ENCODE results near the gene CFDP1. TPM values are rescaled to one million over a fixed set of nuclear protein-coding genes. Genes with fewer than 3 reads are reported as not detected.

Gene CFDP1
- total and polyA plus RNA-seq, 2 donors (not counting 3 experiments of a cell fraction or from before 2014, with no cell fraction given) = 17.8 to 53.8 TPM

DNA sequence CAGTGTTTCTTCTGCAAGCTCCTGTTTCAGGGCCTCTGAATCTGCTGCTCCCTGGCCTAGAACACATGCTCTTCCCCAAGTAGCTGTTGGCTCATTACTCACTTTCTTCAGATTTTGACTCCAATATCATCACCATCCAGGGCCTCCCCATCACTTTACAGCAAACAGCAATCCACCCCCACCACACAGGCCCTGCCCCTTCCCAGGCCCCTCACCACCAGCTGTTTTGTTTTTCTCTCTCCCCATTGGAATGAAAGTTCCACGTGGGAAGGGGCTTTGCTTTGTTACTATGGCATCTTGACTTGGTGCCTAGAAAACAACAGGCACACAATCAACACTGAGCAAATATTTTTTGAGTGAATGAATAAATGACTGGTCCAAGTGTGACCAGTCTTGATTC lies 27.1 kb upstream of the CFDP1 start:
- intact Hi-C loops (cut with micrococcal nuclease) (loop anchor here (5.0 kb wide), 2 partner anchors 187 to 208 kb away; partner anchors contain the start of genes BCAR1, KARS1 and TERF2IP), dilution Hi-C loops (cut with MboI; ENCODE audit: extremely low pct_ligation_motif_present, low sequenced_read_pairs) (no loop called here)
- H3K27me3 ChIP-seq (ENCODE audit: control insufficient read depth in 2 of 2, insufficient read depth in 2 of 2, low read length in 2 of 2) = no peaks in the 10 kb centered on the region
- no peak for TF ChIP-seq POLR2A (IDR thresholded peaks at IDR 0.05; ENCODE audit: low read depth, low read length)
- no peak for TF ChIP-seq FOS (IDR thresholded peaks at IDR 0.05; ENCODE audit: borderline replicate concordance, insufficient read depth, low read length)
- no peak for TF ChIP-seq EZH2 (IDR thresholded peaks at IDR 0.05; ENCODE audit: borderline replicate concordance, low read depth, low read length, severe bottlenecking)
- TF ChIP-seq, protein P1, sequence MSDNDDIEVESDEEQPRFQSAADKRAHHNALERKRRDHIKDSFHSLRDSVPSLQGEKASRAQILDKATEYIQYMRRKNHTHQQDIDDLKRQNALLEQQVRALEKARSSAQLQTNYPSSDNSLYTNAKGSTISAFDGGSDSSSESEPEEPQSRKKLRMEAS (IDR thresholded peaks at IDR 0.05; ENCODE audit: insufficient read depth, insufficient read length) = no peak
- no peaks in the 10 kb centered on the region for H4K20me1 ChIP-seq (replicated peaks; ENCODE audit: control insufficient read depth, extremely low read depth, insufficient read depth, low read length)
- BruUV-seq (replicated peaks) = no TSS peak
- no peak for DNase-seq (ENCODE audit: low read depth, low spot score)
- H3K9me1 ChIP-seq (replicated peaks; ENCODE audit: control insufficient read depth, extremely low read depth, insufficient read depth, low read length) = no peaks in the 10 kb centered on the region
- H3K9me3 ChIP-seq (replicated peaks; ENCODE audit: control insufficient read depth, insufficient read depth, low read length) = no peaks in the 10 kb centered on the region
- FAIRE-seq = no peak
- CTCF ChIA-PET = interaction anchor here (0.5 to 1.0 kb wide), 2 partner anchors 28 to 261 kb away, joined by 3 to 5 read pairs; no protein-coding TSS in a partner anchor
- H3K79me2 ChIP-seq (ENCODE audit: control insufficient read depth, insufficient read depth, low read length) = peaks cover 78% of the 10 kb centered on the region
- H3K4me3 ChIP-seq (replicated peaks in 1 of 3; ENCODE audit: insufficient read depth in 1 of 3, low read depth in 1 of 3, low read length in 3 of 3) = no peak overlapping the region
- POLR2A ChIA-PET = no interaction called here
- H2AFZ ChIP-seq (ENCODE audit: low read depth, low read length) = no peak overlapping the region
- H3K4me2 ChIP-seq (ENCODE audit: insufficient read depth, low read length) = no peak overlapping the region
- no peak overlapping the region for H3K27ac ChIP-seq (ENCODE audit: insufficient read depth, low read depth, low read length)
- peaks cover 10% of the 10 kb centered on the region for H3K4me1 ChIP-seq (ENCODE audit: control insufficient read depth, extremely low read depth, insufficient read depth, low read length)
- no peak overlapping the region for H3K9ac ChIP-seq (replicated peaks; ENCODE audit: extremely low read depth, insufficient read depth, low read length)
- H3K36me3 ChIP-seq (ENCODE audit: control insufficient read depth in 2 of 2, extremely low read depth in 1 of 2, insufficient read depth in 2 of 2, low read length in 2 of 2) = no peaks in the 10 kb centered on the region

DNA sequence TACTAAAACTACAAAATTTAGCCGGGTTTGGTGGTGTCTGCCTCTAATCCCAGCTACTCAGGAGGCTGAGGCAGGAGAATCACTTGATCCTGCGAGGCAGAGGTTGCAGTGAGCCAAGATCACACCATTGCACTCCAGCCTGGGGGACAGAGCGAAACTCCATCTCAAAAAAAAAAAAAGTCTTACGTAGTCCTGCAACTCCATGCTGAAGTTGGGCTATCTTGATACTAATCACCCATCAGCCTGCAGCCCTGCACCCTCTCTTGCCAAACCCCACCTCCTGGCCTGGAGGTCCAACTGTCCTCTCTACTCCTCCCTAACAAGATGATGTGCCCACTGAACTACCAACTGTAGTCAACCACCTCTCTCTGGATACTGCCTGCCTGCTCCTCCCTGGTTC lies 26.4 kb upstream of the CFDP1 start:
- Histone ChIP-seq H3K9me3 (replicated peaks; ENCODE audit: control insufficient read depth, insufficient read depth, low read length) (no peaks in the 10 kb centered on the region), H3K9me1 (replicated peaks; ENCODE audit: control insufficient read depth, extremely low read depth, insufficient read depth, low read length) (no peaks in the 10 kb centered on the region), H4K20me1 (replicated peaks; ENCODE audit: control insufficient read depth, extremely low read depth, insufficient read depth, low read length) (no peaks in the 10 kb centered on the region), H3K27me3 (ENCODE audit: control insufficient read depth in 2 of 2, insufficient read depth in 2 of 2, low read length in 2 of 2) (no peaks in the 10 kb centered on the region), H3K4me1 (ENCODE audit: control insufficient read depth, extremely low read depth, insufficient read depth, low read length) (peaks cover 10% of the 10 kb centered on the region), H3K4me2 (ENCODE audit: insufficient read depth, low read length) (no peak overlapping the region), H3K79me2 (ENCODE audit: control insufficient read depth, insufficient read depth, low read length) (peaks cover 82% of the 10 kb centered on the region), H3K27ac (ENCODE audit: insufficient read depth, low read depth, low read length) (no peak overlapping the region), H3K4me3 (replicated peaks in 1 of 3; ENCODE audit: insufficient read depth in 1 of 3, low read depth in 1 of 3, low read length in 3 of 3) (no peak overlapping the region), H3K36me3 (ENCODE audit: control insufficient read depth in 2 of 2, extremely low read depth in 1 of 2, insufficient read depth in 2 of 2, low read length in 2 of 2) (no peaks in the 10 kb centered on the region), H2AFZ (ENCODE audit: low read depth, low read length) (no peak overlapping the region), H3K9ac (replicated peaks; ENCODE audit: extremely low read depth, insufficient read depth, low read length) (no peak overlapping the region)
- BruUV-seq (replicated peaks) = no TSS peak
- TF ChIP-seq EZH2 (IDR thresholded peaks at IDR 0.05; ENCODE audit: borderline replicate concordance, low read depth, low read length, severe bottlenecking) (no peak), MYC (IDR thresholded peaks at IDR 0.05; ENCODE audit: low read depth, low read length) (no peak), FOS (IDR thresholded peaks at IDR 0.05; ENCODE audit: borderline replicate concordance, insufficient read depth, low read length) (no peak), GATA2 (IDR thresholded peaks at IDR 0.05; ENCODE audit: insufficient read depth, insufficient read length, low read depth, low read length) (no peak), POLR2A (IDR thresholded peaks at IDR 0.05; ENCODE audit: low read depth, low read length) (no peak), JUN (IDR thresholded peaks at IDR 0.05; ENCODE audit: borderline replicate concordance, insufficient read depth, insufficient read length, low read depth) (no peak), POLR2AphosphoS5 (IDR thresholded peaks at IDR 0.05; ENCODE audit: insufficient read depth, low read depth, low read length) (no peak)
- TF ChIP-seq, protein P1 (IDR thresholded peaks at IDR 0.05; ENCODE audit: insufficient read depth, insufficient read length) = no peak
- TF ChIP-seq, protein P2, sequence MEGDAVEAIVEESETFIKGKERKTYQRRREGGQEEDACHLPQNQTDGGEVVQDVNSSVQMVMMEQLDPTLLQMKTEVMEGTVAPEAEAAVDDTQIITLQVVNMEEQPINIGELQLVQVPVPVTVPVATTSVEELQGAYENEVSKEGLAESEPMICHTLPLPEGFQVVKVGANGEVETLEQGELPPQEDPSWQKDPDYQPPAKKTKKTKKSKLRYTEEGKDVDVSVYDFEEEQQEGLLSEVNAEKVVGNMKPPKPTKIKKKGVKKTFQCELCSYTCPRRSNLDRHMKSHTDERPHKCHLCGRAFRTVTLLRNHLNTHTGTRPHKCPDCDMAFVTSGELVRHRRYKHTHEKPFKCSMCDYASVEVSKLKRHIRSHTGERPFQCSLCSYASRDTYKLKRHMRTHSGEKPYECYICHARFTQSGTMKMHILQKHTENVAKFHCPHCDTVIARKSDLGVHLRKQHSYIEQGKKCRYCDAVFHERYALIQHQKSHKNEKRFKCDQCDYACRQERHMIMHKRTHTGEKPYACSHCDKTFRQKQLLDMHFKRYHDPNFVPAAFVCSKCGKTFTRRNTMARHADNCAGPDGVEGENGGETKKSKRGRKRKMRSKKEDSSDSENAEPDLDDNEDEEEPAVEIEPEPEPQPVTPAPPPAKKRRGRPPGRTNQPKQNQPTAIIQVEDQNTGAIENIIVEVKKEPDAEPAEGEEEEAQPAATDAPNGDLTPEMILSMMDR (IDR thresholded peaks at IDR 0.05; ENCODE audit: extremely low read depth in 1 of 2, insufficient read depth in 1 of 2, low read depth in 1 of 2, low read length in 2 of 2) = no peak
- dilution Hi-C loops (cut with MboI; ENCODE audit: extremely low pct_ligation_motif_present, low sequenced_read_pairs) = no loop called here
- intact Hi-C loops (cut with micrococcal nuclease) = loop anchor here (5.0 kb wide), 2 partner anchors 188 to 207 kb away; partner anchors contain the start of genes BCAR1, KARS1 and TERF2IP
- FAIRE-seq (no peak), DNase-seq (ENCODE audit: low read depth, low spot score) (no peak)
- ChIA-PET POLR2A (no interaction called here), CTCF (no interaction called here)
